Measurements from ENCODE around the gene PXN.

- no peak for TF ChIP-seq CTCF (IDR thresholded peaks at IDR 0.05)
- TF ChIP-seq POLR2A (IDR thresholded peaks at IDR 0.05) = no peak
Observed at GRCh38 chr12:120292411-120292660, 26.8 kb upstream of the PXN start.

All from body of pancreas (tissue), 4 donors.